Measurements from ENCODE around the gene IFNAR1.

DNA sequence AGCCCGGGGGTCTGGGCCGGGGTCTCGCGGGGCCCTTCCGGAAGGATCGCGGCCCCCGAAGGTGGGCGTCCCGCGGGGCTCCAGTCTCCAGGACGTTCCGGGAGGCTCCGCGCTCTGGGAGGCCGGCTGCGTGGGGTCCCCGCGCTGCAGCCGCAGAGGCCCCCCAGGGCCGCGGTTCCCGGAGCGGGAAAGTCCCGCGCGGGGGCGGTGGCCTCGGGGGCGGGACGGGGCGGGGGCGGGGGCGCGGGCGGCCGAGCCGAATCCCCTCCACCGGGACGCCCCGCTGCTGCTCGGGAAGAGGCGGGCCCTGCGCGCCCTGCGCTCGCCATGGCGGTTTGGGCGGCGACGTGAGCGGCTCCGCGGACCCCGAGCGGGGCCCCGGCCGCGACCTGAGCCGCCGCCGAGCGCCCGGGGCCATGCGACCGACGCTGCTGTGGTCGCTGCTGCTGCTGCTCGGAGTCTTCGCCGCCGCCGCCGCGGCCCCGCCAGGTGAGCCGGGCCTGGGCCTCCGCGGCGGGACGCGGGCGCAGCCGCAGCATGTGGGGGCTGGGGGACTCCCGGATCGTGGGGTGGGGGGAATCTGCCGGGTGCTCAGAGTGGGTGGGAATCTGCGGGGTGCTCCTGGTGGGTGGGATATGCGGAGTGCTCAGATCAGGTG lies 78.5 kb downstream of the IFNAR1 start, which contains the start of gene IFNGR2:
- TF ChIP-seq, protein P1, sequence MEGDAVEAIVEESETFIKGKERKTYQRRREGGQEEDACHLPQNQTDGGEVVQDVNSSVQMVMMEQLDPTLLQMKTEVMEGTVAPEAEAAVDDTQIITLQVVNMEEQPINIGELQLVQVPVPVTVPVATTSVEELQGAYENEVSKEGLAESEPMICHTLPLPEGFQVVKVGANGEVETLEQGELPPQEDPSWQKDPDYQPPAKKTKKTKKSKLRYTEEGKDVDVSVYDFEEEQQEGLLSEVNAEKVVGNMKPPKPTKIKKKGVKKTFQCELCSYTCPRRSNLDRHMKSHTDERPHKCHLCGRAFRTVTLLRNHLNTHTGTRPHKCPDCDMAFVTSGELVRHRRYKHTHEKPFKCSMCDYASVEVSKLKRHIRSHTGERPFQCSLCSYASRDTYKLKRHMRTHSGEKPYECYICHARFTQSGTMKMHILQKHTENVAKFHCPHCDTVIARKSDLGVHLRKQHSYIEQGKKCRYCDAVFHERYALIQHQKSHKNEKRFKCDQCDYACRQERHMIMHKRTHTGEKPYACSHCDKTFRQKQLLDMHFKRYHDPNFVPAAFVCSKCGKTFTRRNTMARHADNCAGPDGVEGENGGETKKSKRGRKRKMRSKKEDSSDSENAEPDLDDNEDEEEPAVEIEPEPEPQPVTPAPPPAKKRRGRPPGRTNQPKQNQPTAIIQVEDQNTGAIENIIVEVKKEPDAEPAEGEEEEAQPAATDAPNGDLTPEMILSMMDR (IDR thresholded peaks at IDR 0.05; ENCODE audit: low read depth, low read length) = no peak
- TF ChIP-seq POLR2A (IDR thresholded peaks at IDR 0.05; ENCODE audit: extremely low read depth, insufficient read length) = peak; percentile 35
- no peak for TF ChIP-seq MYC (IDR thresholded peaks at IDR 0.05; ENCODE audit: low read depth, low read length)
- TF ChIP-seq, protein P2, sequence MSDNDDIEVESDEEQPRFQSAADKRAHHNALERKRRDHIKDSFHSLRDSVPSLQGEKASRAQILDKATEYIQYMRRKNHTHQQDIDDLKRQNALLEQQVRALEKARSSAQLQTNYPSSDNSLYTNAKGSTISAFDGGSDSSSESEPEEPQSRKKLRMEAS (IDR thresholded peaks at IDR 0.05; ENCODE audit: low read depth, low read length) = no peak

Data from NB4 (cell line).